ENCODE data around the gene WDR59. TPM values are rescaled to one million over a fixed set of nuclear protein-coding genes. Genes with fewer than 3 reads are reported as not detected.

The WDR59 gene
- polyA plus RNA-seq, 1 of the 3 experiments (the other 2 are of a cell fraction): 48.2 TPM

GRCh38 chr16:74842413-74842812 lies 142.5 kb downstream of the WDR59 start:
- Histone ChIP-seq H3K4me1 (ENCODE audit: control insufficient read depth in 1 of 2, insufficient read depth in 2 of 2, low read depth in 1 of 2, low read length in 1 of 2) (no peaks in the 10 kb centered on the region), H3K27me3 (ENCODE audit: insufficient read depth) (no peaks in the 10 kb centered on the region), H2AFZ (ENCODE audit: low read depth) (no peak overlapping the region), H3K27ac (ENCODE audit: low read depth in 2 of 2, low read length in 1 of 2) (no peak overlapping the region), H3K4me2 (no peak overlapping the region), H3K9ac (no peak overlapping the region), H3F3A (replicated peaks; ENCODE audit: insufficient read depth) (no peaks in the 10 kb centered on the region), H3K9me2 (no peaks in the 10 kb centered on the region), H3K4me3 (ENCODE audit: low read depth in 2 of 2, low read length in 1 of 2) (no peak overlapping the region), H3K36me3 (replicated peaks in 1 of 2; ENCODE audit: control insufficient read depth in 1 of 2, insufficient read depth in 2 of 2, low read length in 1 of 2) (no peaks in the 10 kb centered on the region), H4K20me1 (ENCODE audit: insufficient read depth) (no peaks in the 10 kb centered on the region), H3K9me3 (no peaks in the 10 kb centered on the region), H3K79me2 (ENCODE audit: insufficient read depth) (no peaks in the 10 kb centered on the region)
- TF ChIP-seq CHD2 (IDR thresholded peaks at IDR 0.05; ENCODE audit: low read length, partially characterized antibody) (no peak), GATA2 (CRISPR knock-in tag; IDR thresholded peaks at IDR 0.05) (no peak), FOXJ3 (CRISPR knock-in tag; IDR thresholded peaks at IDR 0.05) (no peak)
- peak; percentile 19 for DNase-seq
- CTCF ChIA-PET: interaction anchor here (0.6 to 4.5 kb wide), 2 partner anchors 20 to 24 kb away, joined by 3 to 22 read pairs; no protein-coding TSS in a partner anchor
- POLR2A ChIA-PET: no interaction called here
- WGBS (ENCODE audit: low lambda C conversion rate): 70% methylated on average over 6 of the region's 6 CpGs

GRCh38 chr16:74841904-74842303 lies 143.0 kb downstream of the WDR59 start:
- Histone ChIP-seq H3K4me1 (ENCODE audit: control insufficient read depth in 1 of 2, insufficient read depth in 2 of 2, low read depth in 1 of 2, low read length in 1 of 2) (no peaks in the 10 kb centered on the region), H3K27me3 (ENCODE audit: insufficient read depth) (no peaks in the 10 kb centered on the region), H3K27ac (ENCODE audit: low read depth in 2 of 2, low read length in 1 of 2) (no peak overlapping the region), H3K9ac (no peak overlapping the region), H3K9me3 (no peaks in the 10 kb centered on the region), H4K20me1 (ENCODE audit: insufficient read depth) (no peaks in the 10 kb centered on the region), H2AFZ (ENCODE audit: low read depth) (no peak overlapping the region), H3K36me3 (replicated peaks in 1 of 2; ENCODE audit: control insufficient read depth in 1 of 2, insufficient read depth in 2 of 2, low read length in 1 of 2) (no peaks in the 10 kb centered on the region), H3K4me2 (no peak overlapping the region), H3K4me3 (ENCODE audit: low read depth in 2 of 2, low read length in 1 of 2) (no peak overlapping the region), H3F3A (replicated peaks; ENCODE audit: insufficient read depth) (no peaks in the 10 kb centered on the region), H3K9me2 (no peaks in the 10 kb centered on the region), H3K79me2 (ENCODE audit: insufficient read depth) (no peaks in the 10 kb centered on the region)
- ChIA-PET CTCF (interaction anchor here (4.5 kb wide), 1 partner anchor 20 kb away, joined by 22 read pairs; no protein-coding TSS in a partner anchor), POLR2A (no interaction called here)
- no peak for DNase-seq
- WGBS (ENCODE audit: low lambda C conversion rate): 69% methylated on average over 3 of the region's 3 CpGs
- no peak for TF ChIP-seq RFX5 (IDR thresholded peaks at IDR 0.05; ENCODE audit: low read length)
- TF ChIP-seq TAF1 (IDR thresholded peaks at IDR 0.05; ENCODE audit: borderline replicate concordance, low read depth, low read length): no peak
- TF ChIP-seq IRF3 (IDR thresholded peaks at IDR 0.05; ENCODE audit: low read depth, low read length): no peak
- TF ChIP-seq SMC3 (IDR thresholded peaks at IDR 0.05; ENCODE audit: low read depth, low read length): no peak
- no peak for TF ChIP-seq CHD2 (IDR thresholded peaks at IDR 0.05; ENCODE audit: low read length, partially characterized antibody)
- no peak for TF ChIP-seq RCOR1 (IDR thresholded peaks at IDR 0.05; ENCODE audit: low read length)
- TF ChIP-seq FOXJ3 (CRISPR knock-in tag; IDR thresholded peaks at IDR 0.05): no peak
- no peak for TF ChIP-seq SIN3A (IDR thresholded peaks at IDR 0.05; ENCODE audit: borderline replicate concordance, low read depth, low read length)
- TF ChIP-seq MXI1 (IDR thresholded peaks at IDR 0.05; ENCODE audit: low read depth, low read length): no peak
- no peak for TF ChIP-seq MEF2A (IDR thresholded peaks at IDR 0.05; ENCODE audit: borderline replicate concordance, low read depth)
- no peak for TF ChIP-seq JUND (IDR thresholded peaks at IDR 0.05)
- no peak for TF ChIP-seq REST (IDR thresholded peaks at IDR 0.05; ENCODE audit: low read depth, low read length)
- TF ChIP-seq, protein P1, sequence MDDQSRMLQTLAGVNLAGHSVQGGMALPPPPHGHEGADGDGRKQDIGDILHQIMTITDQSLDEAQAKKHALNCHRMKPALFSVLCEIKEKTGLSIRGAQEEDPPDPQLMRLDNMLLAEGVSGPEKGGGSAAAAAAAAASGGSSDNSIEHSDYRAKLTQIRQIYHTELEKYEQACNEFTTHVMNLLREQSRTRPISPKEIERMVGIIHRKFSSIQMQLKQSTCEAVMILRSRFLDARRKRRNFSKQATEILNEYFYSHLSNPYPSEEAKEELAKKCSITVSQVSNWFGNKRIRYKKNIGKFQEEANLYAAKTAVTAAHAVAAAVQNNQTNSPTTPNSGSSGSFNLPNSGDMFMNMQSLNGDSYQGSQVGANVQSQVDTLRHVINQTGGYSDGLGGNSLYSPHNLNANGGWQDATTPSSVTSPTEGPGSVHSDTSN (IDR thresholded peaks at IDR 0.05): no peak
- no peak for TF ChIP-seq EP300 (IDR thresholded peaks at IDR 0.05; ENCODE audit: borderline replicate concordance in 1 of 2, low read depth in 1 of 2, low read length in 1 of 2)
- TF ChIP-seq, protein P2, sequence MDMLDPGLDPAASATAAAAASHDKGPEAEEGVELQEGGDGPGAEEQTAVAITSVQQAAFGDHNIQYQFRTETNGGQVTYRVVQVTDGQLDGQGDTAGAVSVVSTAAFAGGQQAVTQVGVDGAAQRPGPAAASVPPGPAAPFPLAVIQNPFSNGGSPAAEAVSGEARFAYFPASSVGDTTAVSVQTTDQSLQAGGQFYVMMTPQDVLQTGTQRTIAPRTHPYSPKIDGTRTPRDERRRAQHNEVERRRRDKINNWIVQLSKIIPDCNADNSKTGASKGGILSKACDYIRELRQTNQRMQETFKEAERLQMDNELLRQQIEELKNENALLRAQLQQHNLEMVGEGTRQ (IDR thresholded peaks at IDR 0.05; ENCODE audit: borderline replicate concordance, low read depth, low read length): no peak
